Caco-2 (cell line): Measurements from ENCODE around the gene AMIGO2. TPM values are rescaled to one million over a fixed set of nuclear protein-coding genes. Genes with fewer than 3 reads are reported as not detected.

Experiments used
- BruUV-seq: library from RNA; stranded (reverse); fragments of 400-500 nt; replicated peaks from 2 replicates; lab custom pipeline; 2021; lab: Mats Ljungman, UMichigan
- CTCF ChIA-PET: fragments of 300-600 bp; sonication (Branson Sonifier 250); formaldehyde crosslinking; loops from one replicate; lab custom pipeline; 2022; ENCODE audit warnings: antibody characterized with exemption; lab: Charles Lee
- POLR2A ChIA-PET: fragments of 300-600 bp; sonication (Branson Sonifier 250); formaldehyde crosslinking; loops from one replicate; lab custom pipeline; 2022; ENCODE audit warnings: antibody characterized with exemption; lab: Charles Lee
- DNase-seq, 2 experiments: peaks; one replicate each; pipeline versions ENCODE4 v3.0.0 to v3.0.0-alpha.2; 2020 to 2022
- H3K27me3 ChIP-seq: replicated peaks from 2 replicates; pipeline ENCODE4 v1.6.0; 2011; ENCODE audit warnings: low read length; ENCODE audit not compliant: control insufficient read depth, insufficient read depth
- H3K36me3 ChIP-seq: 2 replicates; pipeline ENCODE4 v1.5.1; 2011; ENCODE audit warnings: low read length; ENCODE audit not compliant: control insufficient read depth, insufficient read depth
- H3K4me1 ChIP-seq: fragments of 250-450 bp; sonication (Bioruptor Pico); 2 replicates; pipeline ENCODE4 v1.5.1; 2020; ENCODE audit warnings: mild to moderate bottlenecking
- H3K4me3 ChIP-seq: 2 replicates; pipeline ENCODE4 v1.5.1; 2011; ENCODE audit warnings: low read depth, mild to moderate bottlenecking, control low read depth, low read length
- H3K9me3 ChIP-seq: fragments of 250-450 bp; sonication (Bioruptor Pico); 2 replicates; pipeline ENCODE4 v1.5.1; 2020; ENCODE audit warnings: mild to moderate bottlenecking, moderate library complexity
- H3K27ac Mint-ChIP-seq: one replicate; pipeline ENCODE4 v1.8.0; 2022; ENCODE audit warnings: mixed read lengths; ENCODE audit not compliant: unreplicated experiment
- H3K27me3 Mint-ChIP-seq: one replicate; pipeline ENCODE4 v1.8.0; 2022; ENCODE audit warnings: mixed read lengths; ENCODE audit not compliant: insufficient read depth, unreplicated experiment
- H3K36me3 Mint-ChIP-seq: one replicate; pipeline ENCODE4 v1.8.0; 2022; ENCODE audit warnings: mild to moderate bottlenecking, mixed read lengths; ENCODE audit not compliant: insufficient read depth, unreplicated experiment
- H3K4me1 Mint-ChIP-seq: one replicate; pipeline ENCODE4 v1.8.0; 2022; ENCODE audit warnings: low read depth, mixed read lengths; ENCODE audit not compliant: unreplicated experiment
- H3K4me3 Mint-ChIP-seq: one replicate; pipeline ENCODE4 v1.8.0; 2022; ENCODE audit warnings: mild to moderate bottlenecking, moderate library complexity, mixed read lengths; ENCODE audit not compliant: unreplicated experiment
- H3K9me3 Mint-ChIP-seq: one replicate; pipeline ENCODE4 v1.8.0; 2022; ENCODE audit warnings: mixed read lengths; ENCODE audit not compliant: unreplicated experiment
- intact Hi-C: fragments of 100-400 bp; cut with micrococcal nuclease; formaldehyde crosslinking; loops from one replicate; pipeline ENCODE4 v1.10.0; 2022; ENCODE audit not compliant: unreplicated experiment
- total RNA-seq: library from RNA; stranded (reverse); gene quantifications from 2 replicates; pipeline ENCODE4 v1.2.3, GENCODE V29; 2022
- TF ChIP-seq, protein P1 (sequence below), 2 experiments: fragments of 200-600 bp in 1 of 2; IDR thresholded peaks; 1 replicate in 1 of 2; 2 replicates in 1 of 2; pipeline versions ENCODE4 v1.5.1 to v1.8.0; 2011 to 2022; ENCODE audit warnings: antibody characterized with exemption in 1 of 2, control low read depth in 1 of 2, inconsistent platforms in 1 of 2, low read depth in 1 of 2, low read length in 1 of 2, mild to moderate bottlenecking in 1 of 2, moderate library complexity in 1 of 2; ENCODE audit not compliant: insufficient read depth in 1 of 2, severe bottlenecking in 1 of 2, unreplicated experiment in 1 of 2

Gene AMIGO2
- total RNA-seq, 1 experiment from 2014 or later = 1.6 TPM

DNA sequence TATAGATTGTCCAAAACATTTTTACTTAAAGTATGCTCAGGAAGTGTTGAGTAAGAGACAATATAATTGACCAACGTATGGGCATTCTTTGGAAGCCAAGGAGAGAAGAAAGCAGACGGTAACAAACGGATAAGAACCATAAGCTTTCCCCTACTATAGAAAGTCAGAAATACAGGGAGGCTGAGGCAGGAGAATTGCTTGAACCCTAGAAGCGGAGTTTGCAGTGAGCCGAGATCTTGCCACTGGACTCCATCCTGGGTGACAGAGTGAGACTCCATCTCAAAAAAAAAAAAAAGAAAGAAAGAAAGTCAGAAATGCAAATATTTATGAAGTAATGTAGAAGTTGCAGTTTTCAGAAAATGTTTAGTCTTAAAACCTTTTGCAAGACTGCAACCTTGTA lies 51.6 kb downstream of the AMIGO2 start:
- CTCF ChIA-PET = no interaction called here
- BruUV-seq = no TSS peak

More for the DNA sequence above, 51.6 kb downstream of the AMIGO2 start:
- peaks cover 6% of the 10 kb centered on the region; the same call in 1 of the 2 replicates for H3K4me1 ChIP-seq
- no peak overlapping the region for H3K4me3 Mint-ChIP-seq
- TF ChIP-seq, protein P1, sequence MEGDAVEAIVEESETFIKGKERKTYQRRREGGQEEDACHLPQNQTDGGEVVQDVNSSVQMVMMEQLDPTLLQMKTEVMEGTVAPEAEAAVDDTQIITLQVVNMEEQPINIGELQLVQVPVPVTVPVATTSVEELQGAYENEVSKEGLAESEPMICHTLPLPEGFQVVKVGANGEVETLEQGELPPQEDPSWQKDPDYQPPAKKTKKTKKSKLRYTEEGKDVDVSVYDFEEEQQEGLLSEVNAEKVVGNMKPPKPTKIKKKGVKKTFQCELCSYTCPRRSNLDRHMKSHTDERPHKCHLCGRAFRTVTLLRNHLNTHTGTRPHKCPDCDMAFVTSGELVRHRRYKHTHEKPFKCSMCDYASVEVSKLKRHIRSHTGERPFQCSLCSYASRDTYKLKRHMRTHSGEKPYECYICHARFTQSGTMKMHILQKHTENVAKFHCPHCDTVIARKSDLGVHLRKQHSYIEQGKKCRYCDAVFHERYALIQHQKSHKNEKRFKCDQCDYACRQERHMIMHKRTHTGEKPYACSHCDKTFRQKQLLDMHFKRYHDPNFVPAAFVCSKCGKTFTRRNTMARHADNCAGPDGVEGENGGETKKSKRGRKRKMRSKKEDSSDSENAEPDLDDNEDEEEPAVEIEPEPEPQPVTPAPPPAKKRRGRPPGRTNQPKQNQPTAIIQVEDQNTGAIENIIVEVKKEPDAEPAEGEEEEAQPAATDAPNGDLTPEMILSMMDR (IDR thresholded peaks at IDR 0.05; ENCODE audit: insufficient read depth in 1 of 2, low read depth in 1 of 2, low read length in 1 of 2, severe bottlenecking in 1 of 2, unreplicated experiment in 1 of 2) = no peak
- no peak for DNase-seq
- no peaks in the 10 kb centered on the region for H3K27me3 ChIP-seq
- intact Hi-C loops = no loop called here
- no peak overlapping the region for H3K4me3 ChIP-seq
- H3K9me3 Mint-ChIP-seq = no peaks in the 10 kb centered on the region
- no peaks in the 10 kb centered on the region for H3K36me3 ChIP-seq
- H3K4me1 Mint-ChIP-seq = peaks cover 10% of the 10 kb centered on the region
- H3K9me3 ChIP-seq = no peaks in the 10 kb centered on the region
- POLR2A ChIA-PET = no interaction called here
- no peak overlapping the region for H3K27ac Mint-ChIP-seq
- H3K36me3 Mint-ChIP-seq = no peaks in the 10 kb centered on the region
- peaks cover 2% of the 10 kb centered on the region for H3K27me3 Mint-ChIP-seq

Other genes starting within 250 kb of the AMIGO2 start
- gene PCED1B, start 338 bp downstream of the AMIGO2 start, total RNA-seq = 7.0 and 7.8 TPM in 2 replicates